ENCODE results near the gene PIK3CB.

PIK3CB gene

DNA sequence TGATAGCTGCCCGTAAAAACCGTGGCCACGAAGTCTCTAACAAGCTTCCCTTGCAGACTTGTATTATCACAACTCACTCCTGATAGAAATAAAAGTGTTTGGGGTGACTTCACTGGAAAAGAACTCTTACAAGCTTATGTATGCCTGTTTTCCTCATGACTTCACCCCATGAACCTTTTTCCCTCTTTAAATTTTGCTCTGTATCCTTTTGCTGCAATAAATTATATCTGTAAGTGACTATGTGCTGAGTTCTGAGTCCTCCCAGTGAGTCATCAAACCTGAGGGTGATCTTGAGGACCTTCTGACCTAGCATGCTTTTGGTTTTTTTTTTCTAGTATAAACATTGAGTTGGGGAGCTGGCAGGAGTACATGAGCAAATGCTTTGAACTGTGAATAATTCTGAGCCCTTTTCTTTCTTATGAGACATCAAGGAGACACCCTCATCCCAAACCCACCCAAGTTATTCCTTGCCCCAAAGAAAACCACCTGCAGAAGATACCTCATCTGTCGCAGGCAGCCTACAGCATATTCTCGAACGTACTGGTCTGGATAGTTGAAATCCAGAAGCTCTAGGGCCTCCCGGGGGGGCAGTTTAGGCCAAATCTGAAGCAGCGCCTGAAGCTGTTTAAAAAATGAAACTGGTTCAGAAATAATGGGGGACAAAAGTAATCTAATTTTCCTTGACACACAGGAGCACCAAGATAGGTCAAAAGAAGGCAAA is 140.3 kb downstream of the PIK3CB start (continued):
- TF ChIP-seq MEIS1 (CRISPR knock-in tag; IDR thresholded peaks at IDR 0.05; ENCODE audit: borderline replicate concordance) (no peak), ZNF211 (tag by site-specific recombination; IDR thresholded peaks at IDR 0.05; ENCODE audit: low read depth) (no peak), KLF8 (tag by site-specific recombination; IDR thresholded peaks at IDR 0.05) (peak; percentile 72), REPIN1 (tag by site-specific recombination; IDR thresholded peaks at IDR 0.05; ENCODE audit: low read depth) (no peak), KLF16 (tag by site-specific recombination; IDR thresholded peaks at IDR 0.05) (no peak), SP7 (tag by site-specific recombination; IDR thresholded peaks at IDR 0.05) (peak; percentile 94), ZNF596 (tag by site-specific recombination; IDR thresholded peaks at IDR 0.05) (no peak), ZNF426 (tag by site-specific recombination; IDR thresholded peaks at IDR 0.05) (no peak), ZNF76 (tag by site-specific recombination; IDR thresholded peaks at IDR 0.05; ENCODE audit: borderline replicate concordance, low read depth) (no peak), KLF10 (tag by site-specific recombination; IDR thresholded peaks at IDR 0.05) (peak; percentile 65), ZNF146 (tag by site-specific recombination; IDR thresholded peaks at IDR 0.05) (peak; percentile 45; the same call in 1 of the 2 replicates), CTCF (tag by site-specific recombination; IDR thresholded peaks at IDR 0.05) (no peak), ZNF341 (tag by site-specific recombination; IDR thresholded peaks at IDR 0.05; ENCODE audit: low read depth) (no peak), KLF17 (tag by site-specific recombination; IDR thresholded peaks at IDR 0.05) (peak; percentile 81), ZBTB17 (tag by site-specific recombination; IDR thresholded peaks at IDR 0.05) (no peak), OVOL3 (tag by site-specific recombination; IDR thresholded peaks at IDR 0.05) (0 out of 2 replicates have a peak, but pooled peaks have one; percentile 18), ZBTB7A (tag by site-specific recombination; IDR thresholded peaks at IDR 0.05; ENCODE audit: low read depth) (no peak), ZNF169 (tag by site-specific recombination; IDR thresholded peaks at IDR 0.05) (no peak), ZNF558 (tag by site-specific recombination; IDR thresholded peaks at IDR 0.05) (no peak; the same call in 1 of the 2 replicates), RBAK (tag by site-specific recombination; IDR thresholded peaks at IDR 0.05) (no peak), ZBTB1 (tag by site-specific recombination; IDR thresholded peaks at IDR 0.05) (no peak), ZSCAN4 (tag by site-specific recombination; IDR thresholded peaks at IDR 0.05) (no peak), SCRT2 (tag by site-specific recombination; IDR thresholded peaks at IDR 0.05) (no peak)
- TF ChIP-seq, protein P1, sequence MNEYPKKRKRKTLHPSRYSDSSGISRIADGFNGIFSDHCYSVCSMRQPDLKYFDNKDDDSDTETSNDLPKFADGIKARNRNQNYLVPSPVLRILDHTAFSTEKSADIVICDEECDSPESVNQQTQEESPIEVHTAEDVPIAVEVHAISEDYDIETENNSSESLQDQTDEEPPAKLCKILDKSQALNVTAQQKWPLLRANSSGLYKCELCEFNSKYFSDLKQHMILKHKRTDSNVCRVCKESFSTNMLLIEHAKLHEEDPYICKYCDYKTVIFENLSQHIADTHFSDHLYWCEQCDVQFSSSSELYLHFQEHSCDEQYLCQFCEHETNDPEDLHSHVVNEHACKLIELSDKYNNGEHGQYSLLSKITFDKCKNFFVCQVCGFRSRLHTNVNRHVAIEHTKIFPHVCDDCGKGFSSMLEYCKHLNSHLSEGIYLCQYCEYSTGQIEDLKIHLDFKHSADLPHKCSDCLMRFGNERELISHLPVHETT (tag by site-specific recombination; IDR thresholded peaks at IDR 0.05): peak; percentile 88
- TF ChIP-seq, protein P2, sequence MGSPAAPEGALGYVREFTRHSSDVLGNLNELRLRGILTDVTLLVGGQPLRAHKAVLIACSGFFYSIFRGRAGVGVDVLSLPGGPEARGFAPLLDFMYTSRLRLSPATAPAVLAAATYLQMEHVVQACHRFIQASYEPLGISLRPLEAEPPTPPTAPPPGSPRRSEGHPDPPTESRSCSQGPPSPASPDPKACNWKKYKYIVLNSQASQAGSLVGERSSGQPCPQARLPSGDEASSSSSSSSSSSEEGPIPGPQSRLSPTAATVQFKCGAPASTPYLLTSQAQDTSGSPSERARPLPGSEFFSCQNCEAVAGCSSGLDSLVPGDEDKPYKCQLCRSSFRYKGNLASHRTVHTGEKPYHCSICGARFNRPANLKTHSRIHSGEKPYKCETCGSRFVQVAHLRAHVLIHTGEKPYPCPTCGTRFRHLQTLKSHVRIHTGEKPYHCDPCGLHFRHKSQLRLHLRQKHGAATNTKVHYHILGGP (tag by site-specific recombination; IDR thresholded peaks at IDR 0.05): no peak
- TF ChIP-seq, protein P3, sequence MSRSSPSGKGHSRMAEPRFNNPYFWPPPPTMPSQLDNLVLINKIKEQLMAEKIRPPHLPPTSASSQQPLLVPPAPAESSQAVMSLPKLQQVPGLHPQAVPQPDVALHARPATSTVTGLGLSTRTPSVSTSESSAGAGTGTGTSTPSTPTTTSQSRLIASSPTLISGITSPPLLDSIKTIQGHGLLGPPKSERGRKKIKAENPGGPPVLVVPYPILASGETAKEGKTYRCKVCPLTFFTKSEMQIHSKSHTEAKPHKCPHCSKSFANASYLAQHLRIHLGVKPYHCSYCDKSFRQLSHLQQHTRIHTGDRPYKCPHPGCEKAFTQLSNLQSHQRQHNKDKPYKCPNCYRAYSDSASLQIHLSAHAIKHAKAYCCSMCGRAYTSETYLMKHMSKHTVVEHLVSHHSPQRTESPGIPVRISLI (tag by site-specific recombination; IDR thresholded peaks at IDR 0.05): 0 out of 2 replicates have a peak, but pooled peaks have one; percentile 41
- TF ChIP-seq, protein P4, sequence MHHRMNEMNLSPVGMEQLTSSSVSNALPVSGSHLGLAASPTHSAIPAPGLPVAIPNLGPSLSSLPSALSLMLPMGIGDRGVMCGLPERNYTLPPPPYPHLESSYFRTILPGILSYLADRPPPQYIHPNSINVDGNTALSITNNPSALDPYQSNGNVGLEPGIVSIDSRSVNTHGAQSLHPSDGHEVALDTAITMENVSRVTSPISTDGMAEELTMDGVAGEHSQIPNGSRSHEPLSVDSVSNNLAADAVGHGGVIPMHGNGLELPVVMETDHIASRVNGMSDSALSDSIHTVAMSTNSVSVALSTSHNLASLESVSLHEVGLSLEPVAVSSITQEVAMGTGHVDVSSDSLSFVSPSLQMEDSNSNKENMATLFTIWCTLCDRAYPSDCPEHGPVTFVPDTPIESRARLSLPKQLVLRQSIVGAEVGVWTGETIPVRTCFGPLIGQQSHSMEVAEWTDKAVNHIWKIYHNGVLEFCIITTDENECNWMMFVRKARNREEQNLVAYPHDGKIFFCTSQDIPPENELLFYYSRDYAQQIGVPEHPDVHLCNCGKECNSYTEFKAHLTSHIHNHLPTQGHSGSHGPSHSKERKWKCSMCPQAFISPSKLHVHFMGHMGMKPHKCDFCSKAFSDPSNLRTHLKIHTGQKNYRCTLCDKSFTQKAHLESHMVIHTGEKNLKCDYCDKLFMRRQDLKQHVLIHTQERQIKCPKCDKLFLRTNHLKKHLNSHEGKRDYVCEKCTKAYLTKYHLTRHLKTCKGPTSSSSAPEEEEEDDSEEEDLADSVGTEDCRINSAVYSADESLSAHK (tag by site-specific recombination; IDR thresholded peaks at IDR 0.05): peak; percentile 52; the same call in 1 of the 2 replicates
- TF ChIP-seq, protein P5, sequence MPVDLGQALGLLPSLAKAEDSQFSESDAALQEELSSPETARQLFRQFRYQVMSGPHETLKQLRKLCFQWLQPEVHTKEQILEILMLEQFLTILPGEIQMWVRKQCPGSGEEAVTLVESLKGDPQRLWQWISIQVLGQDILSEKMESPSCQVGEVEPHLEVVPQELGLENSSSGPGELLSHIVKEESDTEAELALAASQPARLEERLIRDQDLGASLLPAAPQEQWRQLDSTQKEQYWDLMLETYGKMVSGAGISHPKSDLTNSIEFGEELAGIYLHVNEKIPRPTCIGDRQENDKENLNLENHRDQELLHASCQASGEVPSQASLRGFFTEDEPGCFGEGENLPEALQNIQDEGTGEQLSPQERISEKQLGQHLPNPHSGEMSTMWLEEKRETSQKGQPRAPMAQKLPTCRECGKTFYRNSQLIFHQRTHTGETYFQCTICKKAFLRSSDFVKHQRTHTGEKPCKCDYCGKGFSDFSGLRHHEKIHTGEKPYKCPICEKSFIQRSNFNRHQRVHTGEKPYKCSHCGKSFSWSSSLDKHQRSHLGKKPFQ (tag by site-specific recombination; IDR thresholded peaks at IDR 0.05): no peak

Measured in HEK293 (cell line).